Right atrium auricular region (tissue), 2 donors: ENCODE data around the gene CAMTA1. TPM values are rescaled to one million over a fixed set of nuclear protein-coding genes. Genes with fewer than 3 reads are reported as not detected.

ENCODE experiments used
- DNase-seq: peaks from one replicate; pipeline ENCODE4 v3.0.0-alpha.2; 2019; ENCODE audit warnings: low spot score
- H3K27ac ChIP-seq, 2 donors: fragments of 200-600 bp; sonication (generic); 1 replicate in 1 of 2; 2 replicates in 1 of 2; pipeline ENCODE4 v1.5.1; 2016 to 2019
- H3K27me3 ChIP-seq, 2 donors: fragments of 200-600 bp; sonication (generic); one replicate each; pipeline versions ENCODE4 v1.5.1 to v1.6.0; 2017 to 2019
- H3K36me3 ChIP-seq: fragments of 200-600 bp; sonication (generic); one replicate; pipeline ENCODE4 v1.5.1; 2016
- H3K4me1 ChIP-seq, 2 donors: fragments of 200-600 bp; sonication (generic); one replicate each; pipeline versions ENCODE4 v1.5.1 to v1.6.0; 2017 to 2019
- H3K4me3 ChIP-seq, 2 donors: fragments of 200-600 bp; sonication (generic); 1 replicate in 1 of 2; 2 replicates in 1 of 2; pipeline ENCODE4 v1.5.1; 2017 to 2019; ENCODE audit warnings: mild to moderate bottlenecking in 1 of 2, moderate library complexity in 1 of 2
- H3K9me3 ChIP-seq, 2 donors: fragments of 200-600 bp; sonication (generic); one replicate each; pipeline ENCODE4 v1.5.1; 2019
- CTCF ChIP-seq, 2 donors: fragments of 200-600 bp; sonication (generic); IDR thresholded peaks; one replicate each; pipeline ENCODE4 v1.5.1; 2019; ENCODE audit warnings: antibody characterized with exemption in 2 of 2
- total RNA-seq, 2 donors: library from RNA; depleted of rRNA; stranded (reverse); fragments of >200 nt; gene quantifications; one replicate each; pipeline ENCODE4 v1.1.0, GENCODE V29; 2016

The CAMTA1 gene
- total RNA-seq, 2 donors from 2014 or later = 132 to 190 TPM

DNA sequence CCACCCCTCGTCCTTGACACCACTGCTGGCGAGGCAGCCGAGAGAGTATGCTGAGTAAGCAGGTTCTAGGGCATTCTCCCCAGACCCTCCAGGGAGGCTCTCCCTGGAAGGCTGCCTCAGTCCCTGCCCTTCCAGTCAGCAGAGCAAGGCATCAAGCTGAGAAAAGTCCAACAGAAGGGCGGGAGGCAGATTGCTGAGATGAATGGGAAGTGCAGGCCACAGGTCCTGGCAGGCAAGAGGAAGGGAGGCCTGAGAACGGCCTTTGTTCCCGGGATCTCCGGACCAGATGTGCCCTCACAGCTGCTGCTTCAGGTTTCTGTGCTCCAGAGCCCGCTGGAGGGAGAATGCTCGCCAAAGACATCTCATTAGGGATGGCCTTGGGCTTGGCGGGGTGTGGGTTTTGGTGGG lies 715.8 kb downstream of the CAMTA1 start:
- DNase-seq = no peak
- no peak overlapping the region for H3K27ac ChIP-seq
- peaks cover 0 to 8% of the 10 kb centered on the region in 2 donors for H3K4me1 ChIP-seq
- no peaks in the 10 kb centered on the region for H3K9me3 ChIP-seq
- H3K4me3 ChIP-seq = no peak overlapping the region
- no peaks in the 10 kb centered on the region for H3K36me3 ChIP-seq
- TF ChIP-seq CTCF (IDR thresholded peaks at IDR 0.05) = no peak
- H3K27me3 ChIP-seq = no peaks in the 10 kb centered on the region

DNA sequence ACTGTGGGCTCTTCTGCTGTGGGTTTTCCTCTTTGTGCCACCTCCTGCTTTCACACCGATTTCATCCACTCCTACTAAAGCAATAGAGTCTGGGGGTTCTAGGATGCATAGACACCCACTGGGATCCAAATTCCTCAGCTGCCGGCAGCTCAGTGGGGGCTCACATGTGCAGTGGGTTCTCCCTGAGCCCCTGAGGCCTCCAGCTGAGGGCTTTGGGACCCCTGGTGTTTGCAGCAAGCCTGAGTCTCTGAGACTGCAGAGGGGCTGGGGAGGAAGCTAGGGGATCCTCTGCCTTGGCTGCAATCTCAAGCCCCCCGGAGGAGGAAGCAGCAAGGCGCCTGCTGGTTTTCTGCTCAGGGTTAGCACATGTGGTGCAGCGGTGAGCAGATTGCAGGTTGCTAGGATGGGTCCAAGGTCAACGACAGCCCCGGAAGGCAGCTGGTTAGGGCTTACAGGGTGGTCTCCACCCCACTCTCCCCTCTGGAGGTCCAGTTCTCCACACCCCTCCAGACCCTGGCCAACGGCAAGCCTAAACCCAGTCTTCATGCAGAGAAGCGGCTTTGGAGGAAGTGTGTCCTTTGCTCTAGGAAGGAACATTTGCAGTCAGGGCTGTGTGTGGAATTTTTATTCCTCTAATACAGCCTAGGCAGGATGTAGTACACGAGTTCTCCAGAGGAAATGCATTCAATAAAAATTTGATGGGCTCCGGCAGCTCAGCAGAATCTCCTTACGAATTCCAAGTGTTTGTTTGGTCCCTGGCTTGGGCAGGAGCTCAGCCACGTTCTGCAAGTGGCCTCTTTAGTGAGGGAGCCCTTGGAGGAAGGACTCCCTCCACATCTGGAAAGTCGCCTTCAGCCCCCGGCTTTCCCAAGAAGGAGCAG lies 716.7 kb downstream of the CAMTA1 start:
- H3K4me1 ChIP-seq = peaks cover 0 to 8% of the 10 kb centered on the region in 2 donors
- no peaks in the 10 kb centered on the region for H3K9me3 ChIP-seq
- no peak for DNase-seq
- H3K27ac ChIP-seq = no peak overlapping the region
- H3K27me3 ChIP-seq = no peaks in the 10 kb centered on the region
- no peak overlapping the region for H3K4me3 ChIP-seq
- TF ChIP-seq CTCF (IDR thresholded peaks at IDR 0.05) = no peak
- no peaks in the 10 kb centered on the region for H3K36me3 ChIP-seq

DNA sequence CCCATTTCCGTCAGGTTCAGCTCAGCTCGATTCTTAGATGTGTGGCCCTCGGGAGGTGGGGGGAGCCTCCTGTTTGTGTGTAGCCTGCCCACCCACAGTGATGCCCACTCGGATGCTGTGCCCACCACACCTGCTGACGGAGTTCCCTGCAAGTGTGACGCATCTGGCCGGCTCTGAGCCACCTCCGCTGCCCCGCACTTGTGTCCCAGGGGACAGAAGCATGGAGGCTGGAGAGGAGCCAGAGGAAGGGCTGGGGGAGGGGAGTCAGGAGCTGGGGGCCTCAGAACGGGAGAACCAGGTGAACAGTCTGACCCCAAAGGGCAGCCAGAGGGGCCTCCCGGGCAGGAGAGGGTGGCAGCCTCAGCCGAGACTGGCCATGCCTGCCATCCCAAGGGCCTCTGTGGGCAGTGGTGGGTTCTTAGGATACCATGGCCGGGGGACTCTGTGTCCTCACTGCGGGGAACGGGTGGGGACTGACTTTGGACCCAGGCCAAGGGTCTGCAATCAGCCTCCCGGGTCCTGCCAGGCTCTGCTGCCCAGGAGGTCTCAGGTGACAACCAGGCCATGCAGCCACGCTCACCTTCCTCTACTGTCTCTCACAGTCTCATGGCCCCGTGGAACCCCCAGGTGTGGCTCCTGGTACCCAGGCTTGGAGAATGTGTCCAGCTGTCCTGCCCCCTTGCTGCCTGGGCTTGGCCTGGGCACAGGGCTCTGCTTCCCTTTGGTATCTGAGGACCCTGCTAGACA lies 718.6 kb downstream of the CAMTA1 start:
- peaks cover 0 to 19% of the 10 kb centered on the region in 2 donors for H3K4me1 ChIP-seq
- H3K9me3 ChIP-seq = no peaks in the 10 kb centered on the region
- no peak for DNase-seq
- no peaks in the 10 kb centered on the region for H3K36me3 ChIP-seq
- H3K27me3 ChIP-seq = no peaks in the 10 kb centered on the region
- TF ChIP-seq CTCF (IDR thresholded peaks at IDR 0.05) = no peak
- no peak overlapping the region for H3K4me3 ChIP-seq
- H3K27ac ChIP-seq = no peak overlapping the region

DNA sequence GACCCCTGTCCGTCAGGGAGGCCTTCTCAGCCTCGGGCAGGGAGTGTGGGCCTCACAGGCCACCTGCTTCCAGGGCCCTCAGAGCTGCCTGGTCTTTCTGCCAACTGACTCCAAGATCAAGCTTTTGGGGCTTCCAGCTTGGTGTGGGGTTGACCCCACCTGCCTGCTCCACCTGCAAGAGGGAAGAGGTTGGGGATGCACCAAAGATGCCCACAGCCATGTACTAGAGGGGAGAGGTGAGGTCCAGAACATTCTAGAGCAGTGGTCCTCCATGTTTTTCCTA lies 719.1 kb downstream of the CAMTA1 start:
- Histone ChIP-seq H3K36me3 (no peaks in the 10 kb centered on the region), H3K4me1 (peaks cover 0 to 24% of the 10 kb centered on the region in 2 donors), H3K27me3 (no peaks in the 10 kb centered on the region), H3K27ac (no peak overlapping the region), H3K4me3 (no peak overlapping the region), H3K9me3 (no peaks in the 10 kb centered on the region)
- no peak for DNase-seq
- TF ChIP-seq CTCF (IDR thresholded peaks at IDR 0.05) = no peak

DNA sequence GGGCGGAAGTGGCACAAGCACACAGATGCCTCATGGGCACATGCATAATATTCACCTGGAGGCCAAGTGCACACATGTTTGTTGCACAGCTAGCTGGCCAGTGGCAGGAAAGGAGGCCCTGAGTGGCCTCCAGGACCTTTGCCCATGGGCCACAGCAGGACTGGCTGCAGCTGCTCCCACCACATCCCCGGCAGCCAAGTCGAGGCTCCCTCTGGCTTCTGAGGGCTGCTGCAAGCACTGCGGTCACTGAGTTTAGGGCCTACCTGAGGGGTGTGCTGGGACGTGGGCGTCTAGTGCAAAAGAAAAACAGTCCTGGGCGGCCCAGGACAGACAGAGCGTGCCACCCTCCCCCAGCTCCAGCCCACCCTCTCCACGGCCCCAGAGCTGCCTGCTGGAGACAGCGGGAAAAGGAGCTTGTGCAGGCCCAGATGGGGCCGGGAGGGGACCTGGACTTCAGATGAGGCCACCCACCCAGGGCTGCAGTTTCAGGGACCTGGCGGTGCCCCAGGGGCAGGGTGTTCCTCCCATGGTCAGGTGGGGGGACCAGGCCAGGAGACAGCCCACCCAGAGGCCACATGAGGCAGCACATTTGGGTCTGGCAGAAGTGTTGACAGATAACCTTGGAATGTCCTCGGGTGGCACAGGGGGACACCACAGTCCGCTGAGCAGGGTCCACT lies 720.0 kb downstream of the CAMTA1 start:
- Histone ChIP-seq H3K9me3 (no peaks in the 10 kb centered on the region), H3K36me3 (no peaks in the 10 kb centered on the region), H3K4me3 (no peak overlapping the region), H3K27ac (no peak overlapping the region), H3K27me3 (no peaks in the 10 kb centered on the region), H3K4me1 (peaks cover 0 to 29% of the 10 kb centered on the region in 2 donors)
- TF ChIP-seq CTCF (IDR thresholded peaks at IDR 0.05) = no peak
- DNase-seq = no peak
